ENCODE results near the gene PPFIA1.
"Not testable (repeated sequence)": the region's sequence is repeated elsewhere in the genome, so short reads cannot be mapped to it uniquely, and the experiment has no call there.

The PPFIA1 gene

DNA sequence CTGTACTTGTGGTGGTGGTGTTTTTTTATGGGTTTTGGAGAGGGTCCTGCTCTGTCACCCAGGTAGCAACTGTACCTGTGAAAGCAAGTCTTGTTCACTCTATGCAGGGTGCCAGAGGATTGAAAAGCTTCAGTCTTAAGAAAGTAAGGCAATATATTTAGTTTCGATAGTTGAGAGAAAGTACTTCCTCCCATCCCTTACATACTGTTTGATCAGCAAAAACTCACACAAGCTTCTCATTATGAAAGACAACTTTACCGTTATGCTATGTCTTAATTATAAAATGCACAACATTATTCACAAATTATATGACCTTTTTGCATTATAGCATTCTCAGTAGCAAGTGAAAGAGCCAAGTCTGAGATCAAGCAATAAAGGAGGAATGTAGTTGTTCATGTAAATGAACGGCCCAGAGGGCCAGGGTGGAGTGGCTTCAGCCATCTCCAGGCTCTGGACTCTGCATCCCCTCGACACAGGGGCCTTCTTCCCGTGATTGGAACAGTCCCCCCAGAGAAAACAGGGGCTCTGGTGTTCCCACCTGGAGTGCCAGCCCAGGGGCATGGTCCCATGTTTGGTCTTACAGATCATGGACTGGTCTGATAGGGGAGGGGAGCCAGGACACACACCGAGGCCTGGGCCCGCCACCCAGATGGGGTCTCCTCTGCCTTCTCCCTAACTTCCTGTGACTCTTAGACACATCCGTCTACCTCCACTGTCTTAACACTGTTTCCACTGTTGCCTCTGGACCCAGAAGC lies 89.1 kb downstream of the PPFIA1 start:
- no peak for DNase-seq

DNA sequence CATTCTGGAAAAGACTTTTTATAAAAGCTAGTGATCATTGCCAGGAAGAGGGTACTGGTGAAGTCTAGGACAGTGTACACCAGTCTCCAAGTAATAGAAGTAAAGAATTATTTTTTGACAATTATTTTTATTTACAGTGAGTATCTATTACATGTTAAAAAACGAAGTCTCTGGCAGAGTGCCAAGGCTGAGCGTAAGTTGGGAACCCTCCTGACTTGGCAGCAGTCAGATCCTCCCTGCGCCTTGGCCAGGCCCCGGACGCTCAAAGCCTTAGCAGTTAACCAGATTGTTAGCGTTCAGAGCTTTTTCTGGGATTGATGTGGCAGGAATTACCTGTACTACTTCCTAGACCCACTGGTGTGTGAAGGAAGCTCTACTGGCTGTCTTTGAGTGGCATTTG lies 89.7 kb downstream of the PPFIA1 start:
- DNase-seq: no peak

DNA sequence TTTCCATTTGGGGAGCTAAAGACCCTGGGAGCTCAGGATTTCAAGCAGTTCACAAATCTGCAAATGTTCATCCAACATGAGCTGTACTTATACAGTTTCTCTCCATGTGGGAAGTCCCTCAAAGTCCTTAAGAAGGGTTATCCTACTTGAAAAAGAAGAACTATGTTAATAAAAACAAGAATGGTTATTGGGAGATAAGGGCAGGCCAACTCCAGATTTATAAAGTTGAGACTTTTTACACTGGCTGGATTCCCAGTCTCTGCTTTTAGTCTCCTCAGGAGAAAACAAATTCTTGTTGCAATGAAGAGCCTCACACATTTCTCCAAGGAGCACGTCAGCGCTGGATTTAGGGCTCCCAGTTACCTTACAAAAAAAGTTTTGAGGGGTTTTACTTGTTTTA lies 93.7 kb downstream of the PPFIA1 start:
- no peak for DNase-seq

DNA sequence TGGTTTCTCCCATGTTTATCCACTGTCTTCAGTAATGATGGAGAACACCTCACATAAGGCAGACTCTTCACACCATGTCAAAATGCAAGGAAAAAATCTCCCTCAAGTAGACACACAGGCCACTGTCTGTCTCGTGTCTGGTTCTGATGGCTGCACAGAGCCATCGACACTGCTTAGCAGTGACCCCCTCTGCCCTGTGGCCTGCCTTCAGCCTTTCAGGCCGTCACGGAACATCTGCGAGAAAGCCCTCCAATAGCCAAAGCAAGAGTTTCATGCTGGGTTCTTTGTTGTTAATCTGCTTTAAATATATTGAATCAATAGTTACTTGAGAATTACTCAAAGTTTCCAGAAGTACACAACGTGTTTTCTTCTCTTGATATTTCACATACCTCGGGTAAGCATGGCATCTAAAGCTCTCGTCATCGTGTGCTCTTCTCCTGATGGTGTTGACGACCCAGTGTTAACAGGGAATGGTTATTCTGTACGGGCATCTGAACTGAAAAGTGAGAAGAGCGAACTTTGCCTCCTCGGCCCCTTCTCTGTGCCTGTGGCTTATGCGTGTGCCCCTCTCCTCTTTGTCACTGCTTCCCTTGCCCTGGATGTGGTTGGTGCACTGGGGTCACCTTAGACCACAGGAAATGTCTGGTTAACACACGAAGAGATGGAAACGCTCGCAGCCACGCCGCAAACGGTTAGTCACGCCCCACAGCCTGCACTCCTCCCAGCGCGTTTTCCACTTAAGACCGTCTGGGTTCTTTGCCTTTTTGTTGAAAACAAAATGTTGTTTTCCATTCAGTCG lies 94.5 kb downstream of the PPFIA1 start:
- DNase-seq: peak in 2 of 4 experiments; percentile 23 to 27

DNA sequence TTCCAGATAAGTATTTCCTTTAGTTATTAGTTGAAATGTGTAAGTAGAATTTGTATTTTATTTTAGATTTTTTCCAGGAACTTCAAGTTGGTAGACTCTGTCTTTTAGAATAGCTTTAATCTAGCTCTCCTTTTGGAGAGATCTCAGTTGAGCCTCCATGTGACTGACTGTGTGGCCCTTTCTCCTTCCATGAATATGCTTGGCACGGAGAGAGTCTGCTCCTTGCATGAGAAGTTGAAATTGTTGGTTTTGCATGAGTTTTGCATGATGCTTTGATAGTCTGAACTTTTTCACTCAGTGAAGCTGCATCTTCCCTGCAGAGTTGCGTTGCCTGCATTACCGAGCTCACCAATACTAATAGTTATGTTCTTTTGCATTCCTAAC lies 95.0 kb downstream of the PPFIA1 start:
- no peak for DNase-seq

DNA sequence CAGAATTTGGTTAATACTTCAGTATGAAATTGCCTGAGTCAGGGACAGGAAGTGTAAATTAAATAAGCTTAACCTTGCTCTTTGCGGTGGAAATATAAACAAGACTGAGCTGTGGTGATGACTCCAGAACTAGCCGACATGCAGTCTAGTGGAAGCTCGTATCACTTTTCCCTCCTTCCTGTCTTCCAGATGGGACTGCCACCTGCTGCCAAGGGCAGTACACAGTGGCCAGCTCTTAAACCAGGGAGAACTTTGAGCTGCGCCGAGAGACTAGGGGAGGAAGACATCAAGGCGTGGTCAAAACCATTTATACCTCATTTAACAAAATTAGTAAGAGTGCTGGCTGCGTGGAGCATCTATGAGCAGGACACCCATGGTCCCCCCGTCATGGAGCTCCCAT lies 96.6 kb downstream of the PPFIA1 start:
- no peak for DNase-seq

DNA sequence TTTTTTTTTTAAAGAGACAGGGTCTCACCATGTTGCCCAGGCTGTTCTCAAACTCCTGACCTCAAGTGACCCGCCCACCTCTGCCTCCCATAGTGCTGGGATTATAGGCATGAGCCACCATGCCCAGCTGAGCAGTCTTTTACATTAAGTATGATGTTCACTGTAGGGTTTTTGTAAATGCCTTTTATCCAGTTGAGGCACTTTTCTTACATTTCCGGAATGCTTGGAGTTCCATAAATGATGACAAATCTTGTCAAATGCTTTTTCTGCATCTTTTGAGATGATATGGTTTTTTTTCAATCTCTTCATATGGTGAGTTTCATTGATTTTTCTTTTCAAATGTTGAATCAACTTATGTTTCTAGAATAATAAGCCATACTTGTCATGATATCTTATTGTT lies 98.5 kb downstream of the PPFIA1 start:
- no peak for DNase-seq

DNA sequence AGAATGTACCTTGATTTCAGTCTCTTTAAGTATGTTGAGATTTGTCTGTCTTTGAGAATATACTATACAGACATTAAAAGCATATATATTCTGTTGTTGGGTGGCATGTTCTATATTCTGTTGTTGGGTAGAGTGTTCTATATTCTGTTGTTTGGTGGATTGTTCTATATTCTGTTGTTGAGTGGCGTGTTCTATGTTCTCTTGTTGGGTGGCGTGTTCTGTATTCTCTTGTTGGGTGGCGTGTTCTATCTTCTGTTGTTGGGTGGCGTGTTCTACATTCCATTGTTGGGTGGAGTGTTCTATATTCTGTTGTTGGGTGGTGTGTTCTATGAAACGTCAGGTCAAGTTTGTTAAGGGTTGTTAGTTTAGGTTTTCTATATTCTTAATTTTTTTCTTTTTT lies 100.8 kb downstream of the PPFIA1 start:
- DNase-seq: no peak

DNA sequence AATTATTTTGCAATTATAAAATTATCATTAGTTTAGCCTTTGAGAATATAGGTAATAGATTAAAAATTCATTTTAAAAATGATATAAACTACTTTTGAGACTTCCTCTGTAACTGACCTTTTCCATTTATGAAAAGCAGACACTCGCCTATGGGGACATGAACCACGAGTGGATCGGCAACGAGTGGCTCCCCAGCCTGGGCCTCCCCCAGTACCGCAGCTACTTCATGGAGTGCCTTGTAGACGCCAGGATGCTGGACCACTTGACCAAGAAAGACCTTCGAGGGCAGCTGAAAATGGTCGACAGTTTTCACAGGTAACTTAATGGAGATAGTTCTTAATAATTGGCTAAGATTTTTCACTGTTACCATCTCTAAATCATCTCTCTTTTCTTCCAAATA lies 101.6 kb downstream of the PPFIA1 start:
- no peak for DNase-seq

DNA sequence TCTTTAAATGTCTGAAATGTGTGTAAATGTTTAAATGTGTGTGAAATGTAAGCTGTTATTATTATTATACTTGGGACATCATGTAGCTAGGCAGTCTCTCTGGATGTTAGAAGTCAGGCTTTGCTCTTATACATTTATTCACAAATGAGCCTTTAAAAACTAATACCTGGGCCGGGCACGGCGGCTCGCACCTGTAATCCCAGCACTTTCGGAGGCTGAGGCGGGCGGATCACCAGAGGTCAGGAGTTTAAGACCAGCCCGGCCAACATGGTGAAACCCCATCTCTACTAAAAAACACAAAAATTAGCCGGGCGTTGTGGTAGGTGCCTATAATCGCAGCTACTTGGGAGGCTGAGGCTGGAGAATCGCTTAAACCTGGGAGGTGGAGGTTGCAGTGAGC lies 106.1 kb downstream of the PPFIA1 start:
- no peak for DNase-seq

DNA sequence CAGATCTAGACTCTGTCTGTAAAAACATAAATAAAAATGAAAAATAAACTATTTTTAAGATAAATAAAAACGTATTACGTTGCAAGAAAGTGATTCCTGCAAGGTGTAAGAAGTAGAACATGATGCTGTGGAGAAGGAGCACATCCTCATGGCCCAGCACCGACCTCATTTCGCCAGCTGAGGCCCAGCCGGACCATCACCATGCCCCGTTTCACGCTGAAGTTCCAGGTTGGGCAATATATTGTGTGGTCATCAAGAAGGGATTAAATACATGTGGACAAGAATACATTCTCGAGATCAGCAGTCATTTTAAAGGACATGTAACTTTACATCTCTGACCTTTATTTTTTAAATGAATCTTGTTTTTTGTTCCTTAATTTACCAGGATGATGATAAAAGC lies 107.2 kb downstream of the PPFIA1 start:
- DNase-seq: no peak

DNA sequence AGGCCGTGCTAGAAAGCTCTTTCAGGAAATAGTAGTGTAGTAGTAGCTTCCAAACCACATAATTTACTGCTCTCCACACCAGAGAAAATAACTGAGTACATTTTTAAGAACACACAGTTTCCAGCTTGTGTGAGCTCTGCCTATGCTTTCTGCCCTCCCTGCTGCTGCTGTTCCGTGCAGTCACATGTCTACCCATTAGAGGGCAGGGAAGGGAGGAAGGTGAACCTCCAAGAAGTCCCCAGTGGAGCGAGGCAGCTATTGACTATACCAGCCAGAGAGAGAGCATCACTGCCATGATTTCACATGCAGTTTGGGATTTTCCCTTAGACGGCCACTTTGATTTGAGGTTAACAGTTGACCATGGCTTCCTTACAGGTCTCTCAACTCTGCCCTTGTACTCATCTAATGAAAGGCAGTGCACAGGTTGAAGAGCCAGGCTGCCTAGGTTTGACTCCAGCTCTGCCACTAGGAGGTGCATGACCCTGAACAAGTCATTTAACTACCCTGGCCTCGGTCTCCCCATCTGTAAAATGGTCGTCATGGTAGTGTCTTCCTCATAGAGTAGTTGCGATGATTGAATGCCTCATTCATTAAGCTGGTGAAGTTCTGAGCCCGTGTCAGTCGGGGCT lies 108.1 kb downstream of the PPFIA1 start:
- DNase-seq: no peak

DNA sequence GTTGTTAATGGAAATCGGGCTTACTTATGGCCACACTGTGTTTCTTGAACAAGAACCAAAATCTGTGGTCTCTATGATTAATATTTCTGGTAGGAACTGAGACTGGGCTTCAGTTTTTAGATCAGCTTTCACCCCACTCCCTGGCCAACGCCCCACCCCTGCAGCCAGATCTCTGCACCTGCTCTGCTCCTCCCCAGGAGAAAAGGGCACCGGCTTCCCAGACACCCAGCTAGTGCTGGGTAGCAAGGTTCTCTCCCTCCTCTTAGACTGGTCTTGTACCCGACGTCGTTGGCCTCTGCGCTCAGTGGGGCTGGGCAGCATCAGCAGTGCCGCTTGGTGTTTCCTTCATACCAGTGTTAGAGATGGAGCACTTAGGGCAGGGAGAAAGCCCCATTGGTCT lies 110.9 kb downstream of the PPFIA1 start:
- DNase-seq: no peak

DNA sequence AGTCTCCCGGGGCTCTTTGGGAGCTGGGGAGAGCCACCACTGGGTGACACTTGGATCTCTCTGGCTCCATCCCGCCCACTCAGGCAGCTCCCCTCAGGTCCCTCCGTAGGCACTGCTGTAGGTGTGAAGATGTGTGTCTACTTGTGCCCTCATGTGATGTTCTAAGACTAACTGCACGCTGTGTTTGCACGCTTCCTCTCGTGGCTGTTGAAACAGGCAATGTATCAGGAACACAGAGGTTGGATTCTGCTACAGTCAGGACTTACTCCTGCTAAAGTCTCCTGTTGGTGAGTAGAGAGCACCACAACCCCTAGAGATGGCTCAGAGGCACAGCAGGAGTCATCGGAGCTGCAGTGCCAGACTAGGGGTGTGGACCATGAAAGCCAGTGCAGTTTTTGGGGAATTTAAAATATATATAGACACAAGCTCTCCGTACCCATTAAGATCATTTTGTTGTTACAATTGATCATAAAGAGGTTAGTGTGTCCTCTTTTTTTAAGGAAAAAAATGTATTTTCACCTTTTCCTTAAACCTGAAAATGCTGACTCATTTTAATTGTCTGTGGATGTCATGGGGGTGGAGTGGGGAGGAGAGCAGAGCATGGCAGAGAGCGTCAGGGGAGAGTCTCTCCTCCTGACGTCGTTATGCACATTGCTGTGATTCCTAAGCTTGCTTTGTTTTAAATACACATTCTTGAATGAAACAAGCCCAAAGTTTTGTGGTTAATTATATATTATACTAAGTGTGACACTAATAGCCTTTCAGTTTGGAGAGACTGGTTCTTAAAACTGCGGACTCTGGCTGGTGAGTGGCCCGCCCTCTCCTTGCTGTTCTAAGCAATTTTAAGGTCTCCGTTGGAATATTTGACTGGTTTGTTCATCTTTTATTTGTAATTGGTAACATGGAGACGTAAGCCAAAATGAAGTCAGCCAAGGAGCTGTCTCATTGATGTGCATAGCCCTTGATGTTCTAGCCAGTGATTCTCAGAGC lies 111.7 kb downstream of the PPFIA1 start:
- DNase-seq: no peak

DNA sequence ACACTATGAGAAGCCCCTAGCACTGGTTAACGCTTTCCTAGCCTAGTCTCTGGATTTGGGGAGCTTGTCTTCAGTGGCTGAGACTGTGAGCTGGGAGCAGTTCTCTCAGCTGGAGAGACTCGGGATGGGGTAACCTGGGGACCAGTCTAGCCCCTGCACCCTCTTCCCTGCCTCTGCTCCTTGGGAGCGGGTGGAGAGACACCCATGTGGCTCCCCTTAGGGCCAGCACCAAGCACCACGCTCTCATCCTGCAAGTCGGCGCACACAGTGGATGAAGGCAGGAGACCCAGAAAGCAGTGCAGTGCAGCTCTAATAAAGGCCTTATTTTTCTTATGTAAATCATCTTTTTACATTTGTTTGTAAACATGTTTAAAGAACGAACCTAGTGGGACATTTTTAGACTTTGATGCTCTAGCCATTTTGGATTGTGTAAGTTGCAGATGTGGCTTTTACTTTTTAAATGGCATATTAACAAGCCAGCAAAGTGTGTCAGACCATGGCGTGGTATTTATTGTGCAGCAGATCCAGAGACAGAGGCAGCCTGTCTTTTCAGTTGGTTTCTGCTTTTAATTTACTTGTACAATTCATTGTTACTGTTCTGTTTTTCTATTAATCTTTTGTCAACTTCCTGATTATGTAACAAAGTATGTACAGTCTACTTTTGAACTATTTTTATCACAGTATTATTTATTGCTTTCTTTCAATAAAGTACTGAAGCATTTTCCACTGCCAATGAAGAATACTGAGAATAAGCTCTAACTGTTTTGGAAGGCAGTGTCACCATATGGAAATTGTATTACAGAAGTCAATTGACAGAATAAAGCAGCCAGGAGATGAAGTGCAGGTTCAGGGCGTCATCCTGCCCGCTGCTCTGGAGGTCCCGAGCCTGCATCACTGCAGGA lies 113.4 kb downstream of the PPFIA1 start:
- no peak for DNase-seq

DNA sequence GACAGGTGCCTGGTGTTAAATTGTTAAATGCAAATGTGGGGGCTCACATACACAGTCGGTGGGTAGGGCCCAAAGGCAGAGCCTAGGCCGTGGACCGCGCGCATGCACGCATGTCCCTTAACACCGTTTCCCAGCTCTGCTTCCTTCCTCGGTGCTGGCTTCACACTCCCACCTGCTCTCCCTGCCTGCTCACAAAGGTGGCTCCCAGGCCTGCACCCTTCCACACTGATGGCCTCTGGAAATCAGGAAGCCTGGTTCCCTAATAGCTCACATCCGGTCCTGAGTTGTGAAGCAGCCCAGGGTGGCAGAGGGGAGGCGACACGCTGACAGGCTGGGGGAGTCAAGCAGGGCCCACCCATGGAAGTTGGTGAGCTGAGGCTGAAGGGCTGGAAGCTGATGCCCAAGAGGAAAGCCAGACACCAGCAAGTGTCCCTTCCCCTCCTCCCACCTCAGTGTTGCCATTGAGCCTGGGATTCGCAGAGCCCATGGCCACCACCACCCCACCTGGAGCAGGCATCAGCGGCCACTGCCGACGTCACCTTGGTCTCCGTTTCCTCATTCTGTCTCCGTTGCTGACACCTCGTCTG lies 114.2 kb downstream of the PPFIA1 start:
- no peak for DNase-seq

DNA sequence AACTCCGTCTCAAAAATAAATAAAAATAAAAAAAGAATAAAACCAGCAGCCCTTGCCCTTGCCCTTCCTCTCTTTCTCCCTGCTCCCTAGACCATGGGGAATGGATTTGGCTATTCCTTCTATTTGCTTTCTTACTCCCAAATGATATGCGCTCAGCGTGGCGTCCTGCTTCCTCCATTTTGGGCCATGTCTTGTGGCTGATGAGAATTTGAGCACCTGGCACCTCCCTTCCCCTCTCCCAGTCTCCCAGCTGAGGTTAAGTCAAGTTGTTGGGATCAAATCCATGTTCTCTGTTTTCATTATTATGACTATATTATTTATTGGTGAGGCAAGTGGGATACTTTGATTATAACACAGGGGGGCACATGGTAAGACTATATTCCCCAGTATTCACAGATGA lies 117.1 kb downstream of the PPFIA1 start:
- DNase-seq: no peak

DNA sequence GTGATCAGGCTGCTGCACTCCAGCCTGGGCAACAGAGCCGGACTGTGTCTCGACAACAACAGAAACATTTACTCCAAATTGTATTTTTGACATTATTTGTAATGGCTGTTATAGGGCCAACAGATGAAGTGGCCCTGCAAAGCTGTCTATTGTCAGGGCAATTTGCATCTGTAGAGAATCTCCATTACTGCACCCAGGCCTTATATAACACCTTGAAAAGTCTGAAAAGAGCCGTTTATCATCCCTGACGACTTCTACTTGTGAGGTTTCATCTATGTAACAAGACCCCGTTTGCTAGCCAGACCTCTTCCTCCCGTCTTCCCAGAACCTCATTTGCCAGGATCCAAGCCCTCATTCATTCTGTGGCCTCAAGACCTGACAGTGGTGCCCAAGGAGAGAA lies 118.7 kb downstream of the PPFIA1 start:
- no peak for DNase-seq

DNA sequence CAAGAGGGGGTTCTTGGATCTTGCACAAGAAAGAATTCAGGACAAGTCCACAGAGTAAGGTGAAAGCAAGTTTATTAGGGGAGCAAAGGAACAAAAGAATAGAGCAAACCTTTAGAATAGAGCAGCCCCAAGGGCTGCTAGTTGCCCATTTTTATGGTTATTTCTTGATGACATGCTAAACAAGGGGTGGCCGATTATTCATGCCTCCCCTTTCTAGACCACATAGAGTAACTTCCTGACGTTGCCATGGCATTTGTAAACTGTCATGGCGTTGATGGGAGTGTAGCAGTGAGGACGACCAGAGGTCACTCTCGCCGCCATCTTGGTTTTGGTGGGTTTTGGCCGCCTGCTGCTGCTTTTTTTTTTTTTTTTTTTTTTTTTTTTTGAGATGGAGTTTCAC lies 120.4 kb downstream of the PPFIA1 start:
- not testable (repeated sequence) for DNase-seq

DNA sequence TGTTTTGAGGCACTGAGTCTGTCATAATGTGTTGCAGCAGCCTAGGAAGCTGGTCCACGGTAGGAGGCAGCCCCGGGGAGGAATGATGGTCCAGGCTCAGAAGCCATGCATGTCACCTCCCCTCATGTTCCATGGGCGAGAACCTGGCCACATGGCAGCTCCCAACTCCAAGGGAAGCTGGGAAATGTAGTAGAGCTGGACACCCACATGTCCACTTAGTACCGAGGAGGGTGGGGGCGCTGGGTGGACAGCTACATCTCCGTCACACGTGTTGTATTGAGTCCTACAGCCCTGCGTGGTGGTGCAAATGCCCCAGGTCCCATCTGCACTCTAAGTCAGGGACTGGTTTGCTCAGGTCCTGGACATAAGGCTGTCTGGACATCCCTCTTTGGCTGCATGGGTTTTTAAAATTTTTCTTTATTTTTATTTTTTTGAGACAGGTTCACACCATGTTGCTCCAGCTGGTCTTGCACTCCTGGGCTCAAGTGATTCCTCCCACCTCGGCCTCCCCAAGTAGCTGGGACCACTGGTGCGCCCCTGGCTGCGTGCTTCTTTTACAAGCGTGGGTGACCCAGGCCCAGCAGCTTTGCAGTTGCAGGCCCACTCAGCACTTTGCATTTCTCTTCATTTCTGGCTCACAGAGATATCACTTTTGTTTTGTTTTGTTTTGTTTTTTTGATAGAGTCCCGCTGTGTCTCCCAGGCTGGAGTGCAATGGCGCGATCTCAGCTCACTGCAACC lies 123.9 kb downstream of the PPFIA1 start:
- DNase-seq: no peak
